Measurements from ENCODE around the gene TMEM184A.

TMEM184A gene

DNA sequence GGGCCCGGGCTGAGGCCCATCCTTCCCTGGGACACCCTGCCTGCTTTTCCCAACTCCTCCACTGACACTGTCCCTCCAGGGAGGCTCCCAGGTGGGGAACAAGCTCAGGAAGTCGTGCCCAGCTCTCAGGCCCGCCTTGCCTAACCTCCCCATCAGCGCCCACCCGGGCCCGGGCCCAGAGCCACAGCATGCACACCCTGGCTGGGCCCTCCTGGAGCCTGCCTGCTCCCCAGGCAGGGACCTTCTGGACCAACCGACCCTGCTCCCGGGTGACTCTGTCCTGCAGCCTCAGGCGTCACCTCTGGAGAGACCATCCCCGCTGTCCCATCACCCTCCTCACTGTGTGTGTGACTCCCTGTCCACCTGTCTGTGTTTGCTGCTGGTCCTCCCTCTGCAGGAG is 1.8 kb upstream of the TMEM184A start:
- no peak for TF ChIP-seq CTCF (IDR thresholded peaks at IDR 0.05; ENCODE audit: insufficient read depth, low read depth, low read length, missing control alignments)
- DNase-seq (ENCODE audit: low read depth), result no peak
- no peak overlapping the region for H3K4me3 ChIP-seq (ENCODE audit: low read length)

- no peak for TF ChIP-seq CTCF (IDR thresholded peaks at IDR 0.05; ENCODE audit: insufficient read depth, low read depth, low read length, missing control alignments)
- no peak for DNase-seq (ENCODE audit: low read depth)
- H3K4me3 ChIP-seq (ENCODE audit: low read length), result no peak overlapping the region
Measured at GRCh38 chr7:1557006-1557405, 1.0 kb upstream of the TMEM184A start.

- TF ChIP-seq CTCF (IDR thresholded peaks at IDR 0.05; ENCODE audit: insufficient read depth, low read depth, low read length, missing control alignments), result no peak
- H3K4me3 ChIP-seq (ENCODE audit: low read length), result peak overlapping the region; percentile 1
- peak; percentile 83 for DNase-seq (ENCODE audit: low read depth)
Measured at GRCh38 chr7:1555046-1555812, 776 bp downstream of the TMEM184A start.

GRCh38 chr7:1554333-1555045 is 1.5 kb downstream of the TMEM184A start:
- no peak for TF ChIP-seq CTCF (IDR thresholded peaks at IDR 0.05; ENCODE audit: insufficient read depth, low read depth, low read length, missing control alignments)
- no peak overlapping the region for H3K4me3 ChIP-seq (ENCODE audit: low read length)
- DNase-seq (ENCODE audit: low read depth), result no peak

DNA sequence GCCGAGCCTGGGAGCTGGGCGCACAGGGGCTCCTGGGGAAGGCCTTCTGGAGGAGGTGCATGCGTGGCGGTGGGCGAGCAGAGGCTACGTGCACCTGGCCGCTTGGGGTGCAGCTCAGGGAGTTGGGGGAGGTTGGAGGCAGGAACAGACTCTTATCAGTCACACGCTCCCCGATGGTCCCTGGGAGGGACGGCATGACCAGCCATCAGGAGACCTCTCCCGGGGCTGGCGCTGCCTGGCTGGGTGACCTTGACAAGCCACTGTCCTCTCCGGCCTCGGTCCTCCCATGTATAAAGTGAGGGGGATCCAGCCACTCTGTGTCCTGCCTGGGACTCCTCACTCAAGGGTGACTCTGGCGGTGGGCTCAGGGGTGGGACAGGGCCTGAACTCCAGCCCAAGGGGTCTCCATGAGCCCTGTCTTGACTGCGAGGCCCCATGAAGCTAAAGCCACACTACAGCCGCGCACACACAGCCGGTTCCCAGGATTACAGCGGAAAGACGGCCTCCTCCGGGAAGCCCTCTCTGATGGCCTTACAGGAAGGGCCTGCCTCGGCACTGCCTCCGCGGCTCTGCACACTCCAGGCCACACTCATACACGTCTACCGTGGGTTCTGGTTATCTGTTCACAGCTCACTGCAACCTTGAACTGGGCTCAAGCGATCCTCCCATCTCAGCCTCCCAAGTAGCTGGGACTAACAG is 2.3 kb downstream of the TMEM184A start:
- H3K4me3 ChIP-seq (ENCODE audit: low read length), result no peak overlapping the region
- no peak for TF ChIP-seq CTCF (IDR thresholded peaks at IDR 0.05; ENCODE audit: insufficient read depth, low read depth, low read length, missing control alignments)
- no peak for DNase-seq (ENCODE audit: low read depth)

GRCh38 chr7:1552200-1552599 is 3.8 kb downstream of the TMEM184A start:
- H3K4me3 ChIP-seq (ENCODE audit: low read length), result no peak overlapping the region
- no peak for DNase-seq (ENCODE audit: low read depth)
- TF ChIP-seq CTCF (IDR thresholded peaks at IDR 0.05; ENCODE audit: insufficient read depth, low read depth, low read length, missing control alignments), result no peak
